ENCODE data around the gene VEGFB.

DNA sequence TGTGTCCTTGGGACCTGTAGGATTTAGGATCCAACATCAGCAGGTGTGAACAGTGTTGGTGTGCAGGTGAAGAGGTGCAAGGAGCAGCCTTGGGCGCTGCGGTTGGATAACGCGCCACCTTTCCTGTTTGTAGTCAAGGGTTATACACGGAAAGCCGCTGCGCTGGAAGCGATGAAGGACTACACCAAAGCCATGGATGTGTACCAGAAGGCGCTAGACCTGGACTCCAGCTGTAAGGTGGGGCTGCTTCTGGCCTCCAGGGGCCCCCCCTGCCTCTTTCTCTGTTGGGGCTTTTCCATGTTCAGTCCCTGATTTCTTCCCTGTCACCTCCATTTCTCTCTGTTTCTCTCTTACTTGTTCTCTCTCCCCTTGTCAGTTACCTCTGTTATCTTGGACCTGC is 31.4 kb upstream of the VEGFB start:
- no peak for TF ChIP-seq EZH2phosphoT487 (IDR thresholded peaks at IDR 0.05; ENCODE audit: low read depth)
- TF ChIP-seq, protein P1, sequence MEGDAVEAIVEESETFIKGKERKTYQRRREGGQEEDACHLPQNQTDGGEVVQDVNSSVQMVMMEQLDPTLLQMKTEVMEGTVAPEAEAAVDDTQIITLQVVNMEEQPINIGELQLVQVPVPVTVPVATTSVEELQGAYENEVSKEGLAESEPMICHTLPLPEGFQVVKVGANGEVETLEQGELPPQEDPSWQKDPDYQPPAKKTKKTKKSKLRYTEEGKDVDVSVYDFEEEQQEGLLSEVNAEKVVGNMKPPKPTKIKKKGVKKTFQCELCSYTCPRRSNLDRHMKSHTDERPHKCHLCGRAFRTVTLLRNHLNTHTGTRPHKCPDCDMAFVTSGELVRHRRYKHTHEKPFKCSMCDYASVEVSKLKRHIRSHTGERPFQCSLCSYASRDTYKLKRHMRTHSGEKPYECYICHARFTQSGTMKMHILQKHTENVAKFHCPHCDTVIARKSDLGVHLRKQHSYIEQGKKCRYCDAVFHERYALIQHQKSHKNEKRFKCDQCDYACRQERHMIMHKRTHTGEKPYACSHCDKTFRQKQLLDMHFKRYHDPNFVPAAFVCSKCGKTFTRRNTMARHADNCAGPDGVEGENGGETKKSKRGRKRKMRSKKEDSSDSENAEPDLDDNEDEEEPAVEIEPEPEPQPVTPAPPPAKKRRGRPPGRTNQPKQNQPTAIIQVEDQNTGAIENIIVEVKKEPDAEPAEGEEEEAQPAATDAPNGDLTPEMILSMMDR (IDR thresholded peaks at IDR 0.05; ENCODE audit: low read depth, low read length): no peak
